Endometrium (tissue), 2 donors: ENCODE data around the gene UBAC1.
A peak's percentile ranks its signal among the peaks of the same experiment; 100 is the strongest.
"Not testable (repeated sequence)": the region's sequence is repeated elsewhere in the genome, so short reads cannot be mapped to it uniquely, and the experiment has no call there.

Experiments
- FAIRE-seq: peaks from 2 replicates; lab custom pipeline; 2012; peaks lifted over from hg19 to GRCh38; lab: Jason Lieb, UNC
- donor health status: control.
- donor health status: control.

The UBAC1 gene

DNA sequence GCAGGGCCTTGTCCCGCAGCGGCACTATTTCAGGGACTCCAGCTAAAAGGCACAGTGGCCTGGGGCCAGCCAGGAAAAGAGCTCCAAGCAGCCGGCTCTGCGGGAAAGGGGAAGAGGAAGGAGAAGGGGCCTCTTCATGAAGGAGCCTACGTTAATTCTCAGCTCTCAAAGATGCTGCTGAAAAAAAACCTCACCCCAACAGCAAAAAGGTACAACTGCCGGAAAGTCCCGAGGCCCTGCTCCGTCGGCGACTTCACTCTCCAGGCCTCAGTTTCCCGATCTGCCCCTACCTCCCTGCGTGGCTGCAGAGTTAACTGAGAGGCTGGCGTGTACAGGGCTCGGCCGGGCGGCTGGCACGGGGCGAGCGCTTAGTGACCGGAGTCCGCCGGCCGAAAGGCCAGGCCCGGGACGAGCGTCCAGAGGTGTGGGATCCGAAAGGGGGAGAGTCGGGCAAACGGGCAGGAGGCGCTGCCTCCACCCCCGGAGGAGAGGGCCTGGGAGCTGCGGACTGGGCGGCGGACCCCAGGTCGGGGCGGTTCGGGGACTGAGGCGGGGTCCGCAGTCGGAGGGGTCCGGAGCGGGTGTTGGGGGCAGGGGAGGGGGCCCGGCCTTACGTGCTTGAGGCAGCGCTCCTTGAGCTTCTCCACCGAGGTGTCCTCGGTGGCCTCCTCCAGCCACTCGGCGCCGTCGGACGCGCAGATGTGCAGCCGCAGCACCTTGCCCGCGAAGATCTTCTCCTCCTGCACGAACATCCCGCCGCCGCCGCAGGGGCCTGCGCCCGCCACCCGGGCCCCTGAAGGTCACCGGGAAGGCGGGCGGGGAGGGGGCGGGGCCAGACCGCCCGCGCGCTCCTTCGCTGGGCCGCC is 529 bp downstream of the UBAC1 start:
- FAIRE-seq, result no peak

DNA sequence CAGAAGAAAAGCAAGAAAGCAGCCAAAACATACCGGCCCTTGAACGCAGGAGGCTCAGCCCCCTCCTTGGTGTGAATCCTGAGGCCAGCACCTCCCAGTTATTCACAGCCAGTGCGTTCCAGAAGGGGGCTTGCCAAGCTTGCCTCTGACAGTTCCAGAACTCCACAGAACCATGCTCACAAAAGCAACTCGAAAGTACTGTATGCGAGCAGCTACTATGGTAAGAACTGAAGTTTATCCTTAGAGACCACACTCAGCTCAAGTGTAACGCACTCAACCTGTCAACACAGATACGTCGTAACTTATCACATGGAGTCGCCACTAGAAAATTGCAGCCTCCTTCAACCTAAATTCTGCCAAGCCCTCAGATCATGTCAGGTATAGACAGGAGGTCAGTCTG is 1.4 kb downstream of the UBAC1 start:
- FAIRE-seq, result no peak

DNA sequence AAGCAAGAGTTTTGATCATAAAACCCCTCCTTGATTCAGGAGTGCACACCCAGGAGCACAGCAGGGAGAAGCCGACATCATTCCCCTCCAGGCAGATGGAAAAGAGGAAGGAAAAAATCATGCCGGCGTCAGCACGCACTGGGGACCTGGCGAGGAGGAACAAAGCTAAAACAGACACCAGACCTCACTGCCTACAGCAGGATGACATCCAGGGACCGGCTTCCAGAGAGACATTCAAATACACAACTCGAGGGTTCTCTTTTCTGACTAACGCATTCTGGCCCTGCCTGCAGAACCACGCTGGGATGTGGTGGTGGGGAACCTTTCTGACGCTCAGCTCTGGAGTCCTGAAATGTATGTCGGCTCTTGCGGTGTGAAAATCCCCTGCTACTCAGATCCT is 2.7 kb downstream of the UBAC1 start:
- FAIRE-seq, result no peak

DNA sequence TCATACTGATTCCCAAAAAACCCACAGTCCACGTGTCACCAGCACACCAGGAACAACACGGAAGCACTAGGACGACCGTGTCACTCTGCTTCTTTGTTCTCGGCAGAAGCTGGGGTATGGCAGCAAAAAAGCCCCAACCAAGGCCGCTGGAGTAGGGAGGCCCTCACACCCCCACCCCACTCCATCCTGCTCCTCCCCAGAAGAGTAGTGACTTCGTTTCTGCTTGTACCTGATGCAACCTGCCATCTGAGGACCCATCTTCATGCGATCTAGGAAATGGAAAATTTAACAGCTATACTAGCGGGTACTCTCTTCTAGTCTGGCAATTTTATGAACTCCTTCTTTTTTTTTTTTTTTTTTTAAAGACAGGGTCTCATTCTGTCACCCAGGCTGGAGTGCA is 3.7 kb downstream of the UBAC1 start:
- no peak for FAIRE-seq

DNA sequence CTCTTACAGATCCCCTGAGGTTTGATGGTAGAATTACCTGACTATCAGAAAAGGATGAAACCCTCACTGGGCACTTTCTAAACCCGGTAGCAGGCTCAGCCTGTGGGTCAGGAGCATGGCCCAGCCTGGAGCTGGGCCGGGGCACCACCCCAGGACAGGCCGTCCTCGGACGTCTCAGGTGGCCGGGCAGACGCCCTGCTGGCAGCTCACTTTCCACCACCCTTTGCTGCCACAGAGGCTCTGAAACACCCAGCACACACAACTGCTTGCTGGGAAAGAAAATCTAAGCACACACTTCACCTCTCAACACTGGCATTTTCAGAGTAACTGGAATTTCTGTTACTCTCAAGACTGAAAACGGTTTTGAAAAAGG is 4.4 kb downstream of the UBAC1 start:
- FAIRE-seq, result no peak

DNA sequence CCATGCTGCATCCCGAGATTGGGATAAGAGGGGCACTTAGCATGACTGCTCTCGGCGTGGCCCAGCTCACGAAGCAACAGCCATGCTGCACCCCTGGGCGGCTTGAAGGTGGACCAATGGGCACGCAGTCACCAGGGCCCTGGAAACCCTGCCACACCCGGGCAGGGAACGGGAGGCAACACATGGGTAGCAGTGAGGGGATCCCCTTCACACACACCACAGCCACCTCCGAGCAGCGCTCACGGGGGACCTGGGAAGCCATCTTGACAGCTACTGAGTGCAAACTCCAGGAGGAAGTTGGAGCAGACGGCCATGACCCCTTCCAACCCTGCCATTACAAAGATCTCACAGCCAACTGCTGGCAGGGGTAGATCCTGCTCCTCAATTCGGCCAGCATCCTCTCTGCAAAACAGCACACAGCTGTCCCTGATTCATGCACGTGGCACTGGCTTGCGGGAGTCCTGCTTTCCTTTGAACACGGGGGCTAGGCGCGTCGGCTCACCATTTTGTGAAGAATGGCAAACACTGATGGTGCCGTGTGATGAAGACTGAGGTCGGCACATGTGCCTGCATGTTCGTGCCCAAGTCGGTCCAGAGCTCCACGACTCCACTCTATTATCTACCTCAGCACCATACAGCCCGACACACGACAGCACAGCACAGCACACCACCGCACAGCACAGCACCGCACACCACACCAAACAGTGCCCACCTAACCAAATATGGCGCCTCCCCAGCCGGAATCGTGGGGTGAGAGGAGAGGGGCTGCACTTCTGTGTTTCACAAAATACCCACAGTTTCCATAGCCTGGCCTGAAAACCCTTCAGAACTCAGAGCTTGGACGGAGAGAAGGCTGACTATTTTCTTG is 5.0 kb downstream of the UBAC1 start:
- no peak for FAIRE-seq

DNA sequence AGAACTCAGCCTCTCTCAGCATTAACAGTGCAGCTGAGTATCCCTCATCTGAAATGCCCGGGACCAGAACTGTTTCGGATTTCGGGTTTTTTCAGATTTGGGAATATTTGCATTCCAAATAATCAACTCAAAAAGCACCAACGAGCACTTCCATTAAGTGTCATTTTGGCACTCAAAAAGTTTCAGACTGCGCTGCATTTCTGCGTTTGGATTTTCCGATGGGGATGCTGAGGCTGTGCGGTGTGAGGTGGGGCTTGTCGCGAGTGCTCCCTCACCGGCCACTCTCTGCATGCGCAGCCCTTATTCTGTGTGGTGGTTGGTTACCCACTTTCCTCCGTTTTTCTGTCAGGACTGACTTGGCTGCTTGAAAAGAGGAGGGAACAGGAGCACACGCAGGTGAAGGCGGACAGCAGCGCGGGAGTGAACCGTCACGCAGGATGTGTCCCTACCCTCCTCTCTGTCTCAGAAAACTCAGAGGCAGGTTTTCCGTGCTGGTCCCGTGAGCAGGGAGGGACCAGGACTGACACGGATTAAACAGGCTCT is 8.4 kb downstream of the UBAC1 start:
- FAIRE-seq, result no peak

DNA sequence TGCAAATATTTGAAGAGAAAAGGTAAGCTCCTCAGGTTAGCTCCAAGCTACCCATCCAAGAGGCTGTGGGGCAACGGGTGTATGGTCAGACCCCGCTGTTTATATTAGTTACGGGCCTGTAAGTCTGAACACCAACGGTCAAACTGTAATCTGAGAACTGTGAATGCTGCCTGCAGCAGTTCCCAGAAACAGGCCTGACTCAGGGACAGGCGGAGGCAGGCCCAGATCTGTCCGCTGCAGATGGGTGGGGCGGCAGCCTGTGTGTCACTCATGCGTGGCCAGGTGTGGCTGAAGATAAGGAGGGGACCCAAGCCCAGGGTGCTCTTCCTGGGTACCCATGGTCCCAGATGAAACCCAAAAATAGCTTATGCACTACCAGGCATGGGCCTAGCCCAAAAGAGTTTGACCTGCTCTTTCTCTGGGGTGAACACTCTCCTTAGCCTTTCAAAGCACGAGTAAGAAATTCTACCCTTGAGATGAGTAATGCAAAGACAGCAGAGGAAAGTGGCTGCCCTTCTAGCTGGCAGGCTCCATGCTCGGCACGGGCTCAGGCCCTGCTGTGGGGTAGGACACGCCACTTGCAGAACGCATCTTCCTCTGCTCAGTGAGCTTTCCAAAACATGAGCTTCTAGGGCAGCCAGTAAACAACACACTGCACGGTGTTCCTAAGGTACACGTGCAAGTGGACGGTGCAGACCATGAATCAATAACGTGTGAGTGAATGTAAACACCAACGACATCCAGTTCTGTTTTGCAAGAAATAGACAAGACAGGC is 9.1 kb downstream of the UBAC1 start:
- no peak for FAIRE-seq

DNA sequence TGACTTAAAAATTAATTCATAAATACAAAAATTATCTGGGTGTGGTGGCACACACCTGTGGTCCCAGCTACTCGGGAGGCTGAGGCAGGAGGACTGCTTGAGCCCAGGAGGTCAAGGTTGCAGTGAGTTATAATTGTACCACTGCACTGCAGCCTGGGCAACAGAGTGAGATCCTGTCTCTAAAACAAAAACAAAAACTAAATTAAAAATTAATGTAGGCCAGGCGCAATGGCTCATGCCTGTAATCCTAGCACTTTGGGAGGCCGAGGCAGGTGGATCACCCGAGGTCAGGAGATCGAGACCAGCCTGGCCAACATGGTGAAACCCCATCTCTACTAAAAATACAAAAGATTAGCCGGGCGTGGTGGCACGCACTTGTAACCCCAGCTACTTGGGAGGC is 9.9 kb downstream of the UBAC1 start:
- not testable (repeated sequence) for FAIRE-seq

DNA sequence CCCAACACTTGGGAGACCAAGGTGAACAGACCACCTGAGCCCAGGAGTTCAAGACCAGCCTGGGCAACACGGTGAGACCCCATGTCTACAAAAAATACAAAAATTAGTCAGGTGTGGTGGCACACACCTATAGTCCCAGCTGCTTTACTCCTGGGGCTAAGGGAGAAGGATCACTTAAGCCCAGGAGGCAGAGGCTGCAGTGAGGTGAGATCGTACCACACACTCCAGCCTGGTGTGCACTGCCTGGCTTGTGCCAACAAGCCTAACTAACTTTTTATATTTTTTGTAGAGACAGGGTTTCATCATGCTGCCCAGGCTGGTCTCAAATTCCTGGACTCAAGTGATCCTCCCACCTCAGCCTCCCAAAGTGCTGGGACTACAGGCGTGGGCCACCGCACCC is 10.3 kb downstream of the UBAC1 start:
- not testable (repeated sequence) for FAIRE-seq

DNA sequence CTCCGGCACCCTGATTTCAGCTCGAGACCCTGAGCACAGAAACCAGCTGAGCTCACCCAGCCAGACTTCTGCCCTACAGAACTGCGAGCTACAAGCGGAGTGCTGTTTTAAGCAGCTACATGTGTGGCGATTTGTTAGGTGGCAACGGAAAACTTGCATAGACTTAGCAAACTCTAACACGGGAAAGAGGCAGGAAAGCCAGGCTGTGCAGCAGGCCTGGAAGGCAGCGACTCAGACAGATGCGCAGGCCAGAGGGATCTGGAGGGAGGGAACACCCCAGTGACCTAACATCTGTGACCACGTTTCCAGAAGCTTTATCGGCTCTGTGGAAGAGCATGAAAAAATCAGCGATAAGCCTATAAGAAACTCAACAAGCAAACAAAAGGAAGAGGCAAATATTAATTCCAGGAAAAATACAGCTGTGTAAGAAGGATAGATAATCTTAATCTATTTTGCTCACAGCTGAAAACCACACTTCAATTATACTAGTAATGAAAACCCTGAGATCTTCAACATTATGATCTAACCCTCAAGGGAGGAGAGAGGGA is 11.0 kb downstream of the UBAC1 start:
- no peak for FAIRE-seq

DNA sequence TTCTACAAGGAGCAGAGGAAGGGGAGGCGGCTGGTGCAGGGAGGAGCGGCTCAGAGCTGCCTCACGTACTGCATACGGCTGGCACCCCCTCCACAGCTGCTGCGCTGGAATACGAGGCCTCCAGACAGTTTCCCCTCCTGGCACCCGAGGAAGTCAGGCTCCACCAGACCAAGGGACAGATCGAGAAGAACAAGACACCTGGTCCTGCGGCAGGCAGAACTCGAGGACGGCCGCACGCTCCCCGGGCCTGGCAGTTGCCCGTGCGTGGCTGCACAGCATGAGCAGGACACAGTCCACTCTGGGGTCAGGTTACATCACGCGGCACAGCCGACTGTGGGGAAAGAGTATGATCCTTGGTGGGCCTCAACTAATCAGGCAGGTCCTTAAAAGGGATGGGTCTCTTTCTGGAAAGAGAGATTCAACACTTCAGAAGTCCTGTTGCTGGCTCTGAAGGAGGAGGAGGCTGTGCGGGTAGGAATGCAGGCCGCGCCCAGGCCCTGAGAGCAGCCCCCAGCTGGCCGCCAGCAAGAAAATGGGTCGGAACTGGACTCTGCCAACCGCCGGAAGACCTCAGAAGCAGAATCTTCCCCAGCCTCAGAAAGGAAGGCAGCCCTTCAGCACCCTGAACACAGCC is 11.6 kb downstream of the UBAC1 start:
- FAIRE-seq, result no peak

DNA sequence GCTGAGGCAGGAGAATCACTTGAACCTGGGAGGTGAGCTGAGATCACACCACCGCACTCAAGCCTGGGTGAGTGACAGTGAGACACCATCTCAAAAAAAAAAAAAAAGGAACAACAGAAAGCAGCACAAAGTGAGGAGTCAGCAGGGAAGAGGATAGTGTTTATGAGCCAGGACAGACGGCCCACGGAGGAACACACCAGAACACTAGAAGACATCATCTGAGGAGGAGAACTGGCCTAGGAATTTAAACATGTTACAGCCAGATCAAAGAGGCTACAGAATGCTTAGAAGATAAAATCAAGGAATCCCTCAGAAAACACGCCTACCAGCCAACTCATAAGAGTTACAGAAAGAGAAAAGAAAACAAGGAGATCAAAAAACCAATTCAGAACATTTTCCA is 12.2 kb downstream of the UBAC1 start:
- FAIRE-seq, result peak; percentile 82

DNA sequence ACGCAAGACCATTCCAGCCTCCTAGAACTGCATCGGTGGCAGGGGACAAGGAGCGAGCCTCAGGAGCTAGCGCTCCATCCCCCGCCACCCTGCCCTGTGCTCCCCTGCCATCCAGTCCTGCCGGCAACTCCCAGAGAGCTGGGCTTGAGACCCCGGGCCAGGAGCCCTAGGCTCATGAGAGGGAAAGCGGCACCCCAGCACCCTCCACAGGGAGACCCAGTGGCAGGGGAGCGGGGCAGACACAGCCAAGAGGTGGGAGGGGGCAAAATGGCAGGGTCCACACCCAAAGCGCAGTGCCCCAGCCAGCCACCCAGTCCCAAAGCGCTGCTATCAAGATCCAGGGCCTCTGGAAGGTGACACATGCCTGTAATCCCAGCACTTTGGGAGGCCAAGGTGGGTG is 12.7 kb downstream of the UBAC1 start:
- FAIRE-seq, result no peak

DNA sequence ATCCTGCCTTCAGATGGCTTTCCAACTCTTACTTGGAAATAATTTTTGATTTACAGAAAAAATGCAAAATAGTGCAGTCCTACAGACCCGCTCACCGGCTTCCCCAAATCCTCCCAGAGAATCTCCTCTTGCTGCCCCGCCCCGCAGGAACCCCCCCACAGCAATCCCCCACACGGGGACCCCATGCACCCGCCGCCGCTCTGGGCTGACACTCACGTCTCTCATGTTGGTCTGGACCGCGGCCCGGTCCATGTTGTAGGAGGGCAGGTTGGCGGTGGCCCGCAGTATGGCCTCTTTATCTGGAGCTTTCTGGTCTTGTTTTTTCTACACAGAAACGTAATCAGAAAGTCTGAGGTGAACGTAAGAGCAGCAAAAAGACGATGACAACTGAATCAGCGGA is 13.6 kb downstream of the UBAC1 start:
- FAIRE-seq, result no peak

DNA sequence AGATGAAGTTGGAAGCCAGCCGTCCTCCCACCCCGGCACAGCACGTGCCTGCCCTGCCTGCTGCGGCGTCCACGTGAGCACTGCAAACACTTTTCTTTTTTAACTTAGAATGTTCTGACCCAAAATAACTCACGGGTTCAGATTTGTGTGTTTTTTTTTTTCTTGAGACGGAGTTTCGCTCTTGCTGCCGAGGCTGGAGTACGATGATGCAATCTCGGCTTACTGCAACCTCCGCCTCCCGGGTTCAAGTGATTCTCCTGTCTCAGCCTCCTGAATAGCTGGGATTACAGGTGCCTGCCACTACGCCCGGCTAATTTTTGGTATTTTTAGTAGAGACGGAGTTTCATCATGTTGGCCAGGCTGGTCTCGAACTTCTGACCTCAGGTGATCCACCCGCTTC is 14.1 kb downstream of the UBAC1 start:
- FAIRE-seq, result not testable (repeated sequence)

DNA sequence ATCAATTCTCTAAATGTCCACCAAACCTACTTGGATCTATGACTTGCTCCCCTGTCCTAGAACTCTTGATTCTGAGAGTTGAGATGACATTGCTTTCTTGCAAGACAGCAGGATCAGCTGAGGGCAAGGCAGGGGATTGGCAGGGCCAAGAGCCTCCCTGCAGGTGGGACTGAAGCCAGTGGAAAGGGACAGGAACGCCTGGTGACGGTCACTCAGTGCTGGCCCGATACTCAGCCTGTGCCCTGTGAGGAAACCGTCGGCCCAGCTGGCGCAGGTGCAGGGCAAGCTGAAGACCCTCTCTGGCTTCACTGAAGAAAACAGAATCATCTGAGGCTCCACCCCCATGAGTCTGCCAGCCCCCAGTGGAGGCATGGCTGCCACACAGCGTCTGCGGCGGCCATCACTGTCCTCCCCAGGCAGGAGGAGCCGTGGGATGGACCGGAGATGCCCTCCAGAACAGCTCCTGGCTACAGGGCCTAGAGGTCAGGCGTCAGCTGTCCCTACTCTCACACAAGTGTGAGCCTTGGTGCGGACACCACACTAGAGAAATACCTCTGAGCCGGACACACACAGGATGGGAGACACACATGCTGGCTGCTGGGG is 14.7 kb downstream of the UBAC1 start:
- no peak for FAIRE-seq

DNA sequence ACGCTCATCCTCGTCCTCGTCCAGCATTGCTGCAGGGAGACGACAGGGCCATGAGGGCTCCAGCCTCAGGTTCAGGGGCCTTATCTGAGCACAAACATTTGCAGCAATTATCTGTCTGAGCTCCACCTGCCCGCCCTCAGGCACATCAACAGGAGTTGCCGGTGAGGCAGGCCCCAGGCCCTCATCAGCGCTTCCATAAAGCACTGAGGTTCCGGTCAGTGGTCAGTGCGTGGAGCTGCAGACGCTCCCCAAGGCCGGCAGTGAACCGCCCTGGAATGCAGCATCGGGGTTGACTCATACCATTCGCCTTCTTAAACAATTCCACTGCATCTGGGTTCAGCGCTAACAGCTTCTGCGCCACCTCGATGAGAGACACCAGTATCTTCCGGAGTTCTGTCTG is 15.2 kb downstream of the UBAC1 start:
- no peak for FAIRE-seq

DNA sequence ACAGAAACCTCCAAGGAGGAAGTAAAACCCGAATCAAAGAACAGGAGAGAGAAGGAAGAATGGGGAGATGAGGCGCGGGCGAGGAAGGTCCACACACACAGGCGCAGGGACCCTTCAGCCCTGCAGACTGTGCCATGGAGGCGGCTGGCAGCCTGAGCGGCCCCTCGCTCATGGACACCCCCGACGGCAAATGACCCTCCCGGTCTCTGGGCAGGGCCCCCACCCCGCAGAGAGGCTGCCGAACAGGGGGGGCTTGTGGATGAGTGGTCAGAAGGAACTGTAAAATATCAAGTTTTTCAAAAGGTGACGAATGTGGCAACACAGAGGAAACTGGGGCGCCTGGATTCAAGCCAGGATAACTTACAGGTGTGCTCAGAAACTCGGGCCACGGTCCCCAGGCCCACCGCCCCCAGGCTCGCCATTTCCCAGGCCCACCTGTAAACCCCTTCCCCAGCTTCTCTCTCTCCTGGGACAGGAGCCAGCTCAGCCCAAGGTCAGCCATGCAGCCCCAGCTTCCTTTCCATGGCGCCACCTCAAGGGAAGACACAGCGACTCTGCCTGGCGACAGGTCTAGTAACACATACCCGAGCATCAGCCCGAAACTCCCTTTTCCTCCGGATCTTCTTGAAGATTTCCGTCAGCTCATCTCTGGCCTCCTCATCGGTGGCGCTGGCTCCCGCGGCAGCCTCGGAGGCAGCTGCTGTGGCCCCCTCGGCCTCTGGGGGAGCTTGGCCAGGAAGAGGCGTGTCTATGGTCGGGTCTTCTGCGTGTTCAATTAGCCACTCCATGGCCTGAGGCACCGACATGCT is 16.5 kb downstream of the UBAC1 start:
- no peak for FAIRE-seq

DNA sequence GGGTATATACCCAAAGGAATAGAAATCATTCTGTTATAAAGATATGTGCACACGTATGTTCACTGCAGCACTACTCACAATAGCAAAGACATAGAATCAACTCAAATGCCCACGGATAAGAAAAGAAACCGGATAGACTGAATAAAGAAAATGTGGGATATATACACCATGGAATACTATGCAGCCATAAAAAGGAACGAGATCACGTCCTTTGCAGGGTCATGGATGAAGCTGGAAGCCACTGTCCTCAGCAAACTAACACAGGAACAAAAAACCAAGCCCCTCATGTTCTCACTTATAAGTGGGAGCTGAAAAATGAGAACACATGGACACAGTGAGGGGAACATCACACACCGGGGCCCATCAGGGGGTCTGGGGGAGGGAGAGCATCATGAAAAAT is 17.6 kb downstream of the UBAC1 start:
- FAIRE-seq, result not testable (repeated sequence)
